Chondrocyte (in vitro differentiated cells): Measurements from ENCODE around the gene ABCA3. TPM values are rescaled to one million over a fixed set of nuclear protein-coding genes. Genes with fewer than 3 reads are reported as not detected.

Experiments used
- DNase-seq: peaks from one replicate; pipeline ENCODE4 v3.0.0; 2021; ENCODE audit warnings: mixed read lengths, low spot score
- H3K27ac Mint-ChIP-seq: one replicate; pipeline ENCODE4 v1.8.0; 2021; ENCODE audit warnings: mild to moderate bottlenecking, moderate library complexity, mixed read lengths; ENCODE audit not compliant: unreplicated experiment
- H3K27me3 Mint-ChIP-seq: 2 replicates; pipeline ENCODE4 v1.8.0; 2021; ENCODE audit warnings: low read depth, mixed read lengths
- H3K36me3 Mint-ChIP-seq: 2 replicates; pipeline ENCODE4 v1.8.0; 2021; ENCODE audit warnings: low read depth, mixed read lengths
- H3K4me1 Mint-ChIP-seq: 2 replicates; pipeline ENCODE4 v1.8.0; 2021; ENCODE audit warnings: low read depth, mild to moderate bottlenecking, mixed read lengths
- H3K4me3 Mint-ChIP-seq: one replicate; pipeline ENCODE4 v1.8.0; 2021; ENCODE audit warnings: mild to moderate bottlenecking, moderate library complexity, mixed read lengths; ENCODE audit not compliant: unreplicated experiment
- H3K9me3 Mint-ChIP-seq: 2 replicates; pipeline ENCODE4 v1.8.0; 2021; ENCODE audit warnings: low read depth, mixed read lengths
- total RNA-seq: library from RNA; stranded (reverse); gene quantifications from 3 replicates; pipeline ENCODE4 v1.2.1, GENCODE V29; 2021
- TF ChIP-seq, protein P1 (sequence below): fragments of 200-600 bp; sonication (generic); IDR thresholded peaks from 2 replicates; pipeline ENCODE4 v1.5.0; 2021; ENCODE audit warnings: antibody characterized with exemption, mild to moderate bottlenecking, moderate library complexity

The ABCA3 gene
- total RNA-seq, 1 donor from 2014 or later: 26.0 TPM

GRCh38 chr16:2282866-2283555 lies 57.5 kb downstream of the ABCA3 start:
- Mint-ChIP-seq H3K27ac (no peak overlapping the region), H3K36me3 (peaks cover 13% of the 10 kb centered on the region), H3K4me1 (no peaks in the 10 kb centered on the region), H3K27me3 (no peaks in the 10 kb centered on the region), H3K9me3 (no peaks in the 10 kb centered on the region), H3K4me3 (no peak overlapping the region)
- TF ChIP-seq, protein P1, sequence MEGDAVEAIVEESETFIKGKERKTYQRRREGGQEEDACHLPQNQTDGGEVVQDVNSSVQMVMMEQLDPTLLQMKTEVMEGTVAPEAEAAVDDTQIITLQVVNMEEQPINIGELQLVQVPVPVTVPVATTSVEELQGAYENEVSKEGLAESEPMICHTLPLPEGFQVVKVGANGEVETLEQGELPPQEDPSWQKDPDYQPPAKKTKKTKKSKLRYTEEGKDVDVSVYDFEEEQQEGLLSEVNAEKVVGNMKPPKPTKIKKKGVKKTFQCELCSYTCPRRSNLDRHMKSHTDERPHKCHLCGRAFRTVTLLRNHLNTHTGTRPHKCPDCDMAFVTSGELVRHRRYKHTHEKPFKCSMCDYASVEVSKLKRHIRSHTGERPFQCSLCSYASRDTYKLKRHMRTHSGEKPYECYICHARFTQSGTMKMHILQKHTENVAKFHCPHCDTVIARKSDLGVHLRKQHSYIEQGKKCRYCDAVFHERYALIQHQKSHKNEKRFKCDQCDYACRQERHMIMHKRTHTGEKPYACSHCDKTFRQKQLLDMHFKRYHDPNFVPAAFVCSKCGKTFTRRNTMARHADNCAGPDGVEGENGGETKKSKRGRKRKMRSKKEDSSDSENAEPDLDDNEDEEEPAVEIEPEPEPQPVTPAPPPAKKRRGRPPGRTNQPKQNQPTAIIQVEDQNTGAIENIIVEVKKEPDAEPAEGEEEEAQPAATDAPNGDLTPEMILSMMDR: no peak
- DNase-seq: no peak

- no peaks in the 10 kb centered on the region for H3K9me3 Mint-ChIP-seq
- no peaks in the 10 kb centered on the region for H3K4me1 Mint-ChIP-seq
- no peak for DNase-seq
- no peaks in the 10 kb centered on the region for H3K27me3 Mint-ChIP-seq
- H3K4me3 Mint-ChIP-seq: no peak overlapping the region
- no peak overlapping the region for H3K27ac Mint-ChIP-seq
- TF ChIP-seq, protein P1: no peak
- peaks cover 13% of the 10 kb centered on the region for H3K36me3 Mint-ChIP-seq
Observed at GRCh38 chr16:2282262-2282661, 58.3 kb downstream of the ABCA3 start.

- no peak for DNase-seq
- Mint-ChIP-seq H3K27ac (no peak overlapping the region), H3K9me3 (no peaks in the 10 kb centered on the region), H3K27me3 (no peaks in the 10 kb centered on the region), H3K36me3 (peaks cover 13% of the 10 kb centered on the region), H3K4me1 (peaks cover under 1% of the 10 kb centered on the region), H3K4me3 (no peak overlapping the region)
- TF ChIP-seq, protein P1: no peak
Observed at GRCh38 chr16:2280981-2281542, 59.5 kb downstream of the ABCA3 start.

DNA sequence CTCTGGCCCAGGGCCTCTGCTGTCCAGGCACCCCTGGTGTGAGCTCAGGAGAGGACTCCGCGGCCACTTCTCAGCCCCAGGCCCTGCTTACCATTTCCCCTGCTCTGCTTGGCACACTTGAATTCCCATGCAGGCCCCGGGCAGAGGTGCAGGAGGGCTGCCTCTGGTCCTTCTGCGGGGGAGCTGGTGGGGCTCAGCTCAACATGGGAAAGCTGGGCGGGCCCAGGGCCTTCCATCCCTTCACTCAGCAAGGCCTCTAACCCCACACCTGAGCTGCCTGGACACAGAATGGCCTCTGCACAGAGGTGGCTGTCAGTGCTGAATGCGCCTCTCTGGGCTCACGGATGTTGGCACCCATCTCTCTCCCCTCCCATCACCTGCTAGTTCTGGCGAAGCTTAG lies 60.1 kb downstream of the ABCA3 start:
- no peak for DNase-seq
- Mint-ChIP-seq H3K9me3 (no peaks in the 10 kb centered on the region), H3K36me3 (peaks cover 13% of the 10 kb centered on the region), H3K27ac (no peak overlapping the region), H3K27me3 (no peaks in the 10 kb centered on the region), H3K4me1 (peaks cover 2% of the 10 kb centered on the region), H3K4me3 (no peak overlapping the region)
- TF ChIP-seq, protein P1: no peak

GRCh38 chr16:2278956-2279800 lies 61.4 kb downstream of the ABCA3 start:
- Mint-ChIP-seq H3K36me3 (peaks cover 11% of the 10 kb centered on the region), H3K9me3 (no peaks in the 10 kb centered on the region), H3K4me3 (no peak overlapping the region), H3K4me1 (peaks cover 2% of the 10 kb centered on the region), H3K27ac (no peak overlapping the region), H3K27me3 (no peaks in the 10 kb centered on the region)
- TF ChIP-seq, protein P1: no peak
- peak; percentile 90 for DNase-seq
